Large intestine (tissue), 3 donors: ENCODE data around the gene ALG8. TPM values are rescaled to one million over a fixed set of nuclear protein-coding genes. Genes with fewer than 3 reads are reported as not detected.
"Not testable (repeated sequence)": the region's sequence is repeated elsewhere in the genome, so short reads cannot be mapped to it uniquely, and the experiment has no call there.

Experiments
- DNase-seq, 2 donors: peaks; one replicate each; pipeline versions ENCODE4 v3.0.0 to v3.0.0-alpha.2; 2013
- H3K27ac ChIP-seq: one replicate; pipeline ENCODE4 v1.5.1; 2013; ENCODE audit warnings: low read length
- H3K27me3 ChIP-seq: 2 replicates; pipeline ENCODE4 v1.6.1; 2013; ENCODE audit warnings: low read length; ENCODE audit not compliant: control insufficient read depth, insufficient read depth
- H3K36me3 ChIP-seq: 2 replicates; pipeline ENCODE4 v1.6.1; 2013; ENCODE audit warnings: low read length; ENCODE audit not compliant: control insufficient read depth, insufficient read depth
- H3K4me1 ChIP-seq: one replicate; pipeline ENCODE4 v1.6.1; 2013; ENCODE audit warnings: low read length; ENCODE audit not compliant: control insufficient read depth, insufficient read depth
- H3K4me3 ChIP-seq: one replicate; pipeline ENCODE4 v1.5.1; 2013; ENCODE audit warnings: low read length
- H3K9me3 ChIP-seq: one replicate; pipeline ENCODE4 v1.6.1; 2013; ENCODE audit warnings: mild to moderate bottlenecking, low read depth, low read length, moderate library complexity; ENCODE audit not compliant: control insufficient read depth
- WGBS: methylation state at CpG from one replicate; pipeline ENCODE4 v1.1.5; 2013; ENCODE audit warnings: low lambda C conversion rate; ENCODE audit not compliant: insufficient coverage; 5-methylcytosine and 5-hydroxymethylcytosine counted together
- polyA plus RNA-seq: library from polyadenylated mRNA; unstranded; fragments of 120-200 nt; gene quantifications from one replicate; pipeline ENCODE4 v1.2.1, GENCODE V29; 2013

ALG8 gene
- polyA plus RNA-seq, 1 donor: 35.3 TPM

- no peak overlapping the region for H3K27ac ChIP-seq
- no peak overlapping the region for H3K4me3 ChIP-seq
- no peaks in the 10 kb centered on the region for H3K27me3 ChIP-seq
- no peaks in the 10 kb centered on the region for H3K36me3 ChIP-seq
- DNase-seq: no peak
- no peaks in the 10 kb centered on the region for H3K4me1 ChIP-seq
- H3K9me3 ChIP-seq: no peaks in the 10 kb centered on the region
- WGBS: no CpG with 5 or more reads among the region's 4 CpGs
Observed at GRCh38 chr11:78061088-78061920, 78.1 kb downstream of the ALG8 start.

GRCh38 chr11:78060533-78060932 is 78.9 kb downstream of the ALG8 start:
- Histone ChIP-seq H3K27me3 (no peaks in the 10 kb centered on the region), H3K36me3 (no peaks in the 10 kb centered on the region), H3K27ac (no peak overlapping the region), H3K9me3 (no peaks in the 10 kb centered on the region), H3K4me3 (no peak overlapping the region), H3K4me1 (no peaks in the 10 kb centered on the region)
- no CpG with 5 or more reads among the region's 8 CpGs for WGBS
- DNase-seq: no peak

DNA sequence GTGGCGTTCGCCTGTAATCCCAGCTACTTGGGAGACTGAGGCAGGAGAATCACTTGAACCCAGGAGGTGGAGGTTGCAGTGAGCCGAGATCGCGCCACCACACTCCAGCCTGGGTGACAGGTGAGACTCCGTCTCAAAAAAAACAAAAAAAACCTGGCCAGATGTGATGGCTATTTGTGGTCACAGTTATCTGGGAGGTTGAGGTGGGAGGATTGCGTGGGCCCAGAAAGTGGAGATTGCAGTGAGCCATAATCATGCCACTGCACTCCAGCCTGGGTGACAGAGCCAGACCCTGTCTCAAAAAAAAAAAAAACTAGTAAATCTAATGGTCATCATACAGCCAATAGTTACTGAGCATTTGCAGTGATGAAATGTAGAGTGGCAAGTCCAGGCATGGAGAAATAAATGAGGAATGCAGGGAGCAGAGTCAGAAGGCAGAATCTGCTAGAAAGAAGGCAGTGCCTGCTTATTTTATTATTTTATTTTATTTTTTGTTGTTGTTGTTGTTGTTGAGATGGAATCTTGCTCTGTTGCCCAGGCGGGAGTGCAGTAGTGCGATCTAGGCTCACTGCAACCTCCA is 79.6 kb downstream of the ALG8 start:
- H3K36me3 ChIP-seq, H3K27me3 ChIP-seq, DNase-seq, H3K9me3 ChIP-seq, H3K4me3 ChIP-seq, H3K27ac ChIP-seq, H3K4me1 ChIP-seq: not testable (repeated sequence)
- no CpG with 5 or more reads among the region's 9 CpGs for WGBS

DNA sequence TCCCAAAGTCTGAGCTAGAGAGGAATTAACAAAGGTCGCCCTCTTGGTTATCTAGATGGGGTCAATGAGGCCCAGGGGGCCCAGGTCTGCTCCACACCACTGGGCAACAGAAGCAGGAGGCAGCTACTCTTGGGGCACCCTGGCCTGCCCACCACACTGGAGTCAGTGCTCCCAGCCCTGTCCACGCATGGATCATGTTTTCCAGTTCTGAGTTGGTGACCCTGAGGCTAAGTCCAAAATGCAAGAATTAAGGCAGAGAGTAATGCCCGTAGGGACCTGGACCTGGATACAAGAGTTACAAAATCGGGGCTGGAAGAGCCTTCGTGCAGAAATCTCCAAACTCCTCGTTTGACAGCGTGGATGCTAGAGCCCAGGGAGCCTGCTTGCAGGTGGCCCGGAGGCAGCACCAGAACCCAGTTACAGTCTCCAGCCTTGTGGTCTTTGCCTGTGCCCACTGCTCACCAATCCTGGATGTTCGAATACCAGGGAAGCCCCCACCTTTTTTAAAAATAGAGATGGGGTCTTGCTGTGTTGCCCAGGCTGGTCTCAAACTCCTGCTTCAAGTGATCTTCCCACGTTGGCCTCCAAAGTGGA is 81.9 kb downstream of the ALG8 start:
- H3K36me3 ChIP-seq: no peaks in the 10 kb centered on the region
- no peaks in the 10 kb centered on the region for H3K27me3 ChIP-seq
- no peaks in the 10 kb centered on the region for H3K4me1 ChIP-seq
- H3K9me3 ChIP-seq: no peaks in the 10 kb centered on the region
- H3K27ac ChIP-seq: no peak overlapping the region
- no peak for DNase-seq
- H3K4me3 ChIP-seq: no peak overlapping the region
- WGBS: 100% methylated on average over 1 of the region's 10 CpGs

GRCh38 chr11:78056093-78056492 is 83.3 kb downstream of the ALG8 start:
- Histone ChIP-seq H3K27ac (no peak overlapping the region), H3K4me1 (no peaks in the 10 kb centered on the region), H3K4me3 (no peak overlapping the region), H3K27me3 (no peaks in the 10 kb centered on the region), H3K9me3 (no peaks in the 10 kb centered on the region), H3K36me3 (no peaks in the 10 kb centered on the region)
- no peak for DNase-seq
- WGBS: no CpG with 5 or more reads among the region's 3 CpGs

DNA sequence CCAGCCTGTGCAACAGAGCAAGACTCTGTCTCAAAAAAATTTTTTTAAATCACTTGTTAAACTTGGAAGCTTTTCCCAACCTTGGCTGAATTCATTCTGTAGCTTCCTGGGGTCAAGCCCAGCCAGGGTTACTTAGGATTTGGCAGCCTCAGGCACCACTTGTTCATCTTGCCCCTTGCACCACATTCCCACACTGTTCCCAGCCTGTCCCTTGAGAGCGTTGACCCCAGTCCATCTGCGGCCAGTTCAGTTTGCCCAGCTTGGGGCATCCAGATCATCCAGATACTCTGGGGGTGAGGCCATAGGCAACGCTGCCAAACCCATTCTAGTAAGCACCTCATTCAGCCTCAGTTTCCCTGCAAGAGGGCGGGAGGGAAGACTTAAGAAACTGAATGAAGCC is 84.5 kb downstream of the ALG8 start:
- Histone ChIP-seq H3K4me3 (no peak overlapping the region), H3K27me3 (no peaks in the 10 kb centered on the region), H3K4me1 (peaks cover 3% of the 10 kb centered on the region), H3K9me3 (no peaks in the 10 kb centered on the region), H3K36me3 (no peaks in the 10 kb centered on the region), H3K27ac (no peak overlapping the region)
- no peak for DNase-seq
- no CpG with 5 or more reads among the region's 4 CpGs for WGBS

DNA sequence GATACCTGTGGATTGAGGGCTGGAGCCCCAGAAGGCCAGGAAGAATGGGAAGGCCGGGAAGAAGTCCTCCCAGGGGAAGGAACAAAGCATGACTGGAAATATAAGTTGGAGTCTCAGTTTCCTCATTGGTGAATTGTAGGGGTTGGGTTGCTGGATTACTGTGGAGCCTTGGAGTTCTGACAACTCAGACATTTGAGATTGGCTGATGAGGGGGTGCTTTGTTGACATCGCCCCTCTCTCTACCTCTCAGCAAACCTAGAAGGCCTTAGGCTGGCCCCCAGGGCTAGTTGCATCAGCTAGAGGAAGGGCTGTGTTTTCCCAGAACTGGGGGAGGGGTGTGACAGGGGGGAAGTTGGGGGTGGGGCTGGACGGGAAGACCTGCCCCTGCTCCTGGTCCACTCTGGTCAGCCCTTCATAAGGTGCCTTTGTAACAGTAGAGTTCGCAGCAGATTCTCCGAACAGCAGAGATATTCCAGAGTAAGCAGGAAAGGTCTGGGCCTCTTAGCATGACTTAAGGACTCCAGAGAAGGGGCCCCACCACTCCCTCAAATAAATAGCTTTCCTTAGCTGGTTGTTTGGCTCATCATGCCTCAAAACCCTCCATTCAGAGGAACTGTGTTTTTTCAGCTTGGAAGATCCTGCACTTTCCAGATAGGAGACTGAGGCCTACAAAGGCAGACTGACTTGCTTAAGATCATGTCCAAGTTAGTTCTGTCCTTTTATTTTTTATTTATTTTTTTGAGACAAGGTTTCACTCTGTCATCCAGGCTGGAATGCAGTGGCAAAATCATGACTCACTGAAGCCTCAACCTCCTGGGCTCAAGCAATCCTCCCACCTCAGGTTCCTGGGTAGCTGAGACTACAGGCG is 88.2 kb downstream of the ALG8 start:
- Histone ChIP-seq H3K4me1 (peaks cover 6% of the 10 kb centered on the region), H3K9me3 (no peaks in the 10 kb centered on the region), H3K36me3 (no peaks in the 10 kb centered on the region), H3K27me3 (no peaks in the 10 kb centered on the region), H3K4me3 (no peak overlapping the region), H3K27ac (peak overlapping the region; percentile 14)
- DNase-seq: no peak
- no CpG with 5 or more reads among the region's 6 CpGs for WGBS

Other genes starting within 250 kb of the ALG8 start
- gene INTS4, start 145.0 kb downstream of the ALG8 start, polyA plus RNA-seq: 30.3 TPM
- gene KCTD14, start 116.3 kb downstream of the ALG8 start, polyA plus RNA-seq: 3.1 TPM
- gene THRSP, start 75.8 kb downstream of the ALG8 start, polyA plus RNA-seq: 0.10 TPM
- gene NDUFC2, start 59.8 kb downstream of the ALG8 start, polyA plus RNA-seq: 164 TPM
- gene KCTD21, start 49.0 kb upstream of the ALG8 start, polyA plus RNA-seq: 5.2 TPM
- gene USP35, start 49.3 kb upstream of the ALG8 start, polyA plus RNA-seq: 2.9 TPM